ENCODE data around the gene IL1RAPL1. TPM values are rescaled to one million over a fixed set of nuclear protein-coding genes. Genes with fewer than 3 reads are reported as not detected.
A peak's percentile ranks its signal among the peaks of the same experiment; 100 is the strongest.

The IL1RAPL1 gene
- total and polyA plus RNA-seq, 8 donors: 0.06 to 3.3 (median 0.31) TPM; not detected in 3

DNA sequence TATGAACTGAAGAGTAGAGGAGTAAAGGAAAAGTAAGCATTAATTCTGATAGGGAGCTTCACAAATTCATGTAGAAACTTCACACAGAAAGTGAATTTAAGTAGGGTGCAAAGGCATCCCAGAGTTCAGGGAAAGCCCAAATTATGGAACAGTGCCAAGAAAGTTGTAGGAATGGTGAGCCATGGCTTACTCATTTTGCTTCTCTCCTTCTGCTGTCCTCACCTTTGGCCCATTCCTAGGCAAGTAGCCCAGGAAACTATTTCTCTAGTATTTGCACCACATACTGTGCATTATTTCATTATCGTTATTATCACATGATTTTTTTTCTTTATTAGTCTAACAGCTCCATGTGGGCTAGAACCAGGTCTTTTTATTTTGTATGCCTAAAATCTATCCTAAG lies 34.9 kb upstream of the IL1RAPL1 start:
- 90 to 100% (median 97%) methylated on average over 1 of the region's 1 CpG for WGBS, 5 donors
- TF ChIP-seq POLR2A (IDR thresholded peaks at IDR 0.05) (no peak), POLR2AphosphoS5 (IDR thresholded peaks at IDR 0.05) (no peak), EP300 (IDR thresholded peaks at IDR 0.05) (no peak)
- Histone ChIP-seq H3K4me3 (no peak overlapping the region), H3K27ac (no peak overlapping the region), H3K36me3 (no peaks in the 10 kb centered on the region), H3K27me3 (no peaks in the 10 kb centered on the region), H3K4me1 (no peaks in the 10 kb centered on the region), H3K9me3 (peaks cover 0 to 13% (median 5%) of the 10 kb centered on the region in 4 donors)
- no peak for DNase-seq
- intact Hi-C loops (cut with DNase I; ENCODE audit: low total_unique reads): no loop called here

DNA sequence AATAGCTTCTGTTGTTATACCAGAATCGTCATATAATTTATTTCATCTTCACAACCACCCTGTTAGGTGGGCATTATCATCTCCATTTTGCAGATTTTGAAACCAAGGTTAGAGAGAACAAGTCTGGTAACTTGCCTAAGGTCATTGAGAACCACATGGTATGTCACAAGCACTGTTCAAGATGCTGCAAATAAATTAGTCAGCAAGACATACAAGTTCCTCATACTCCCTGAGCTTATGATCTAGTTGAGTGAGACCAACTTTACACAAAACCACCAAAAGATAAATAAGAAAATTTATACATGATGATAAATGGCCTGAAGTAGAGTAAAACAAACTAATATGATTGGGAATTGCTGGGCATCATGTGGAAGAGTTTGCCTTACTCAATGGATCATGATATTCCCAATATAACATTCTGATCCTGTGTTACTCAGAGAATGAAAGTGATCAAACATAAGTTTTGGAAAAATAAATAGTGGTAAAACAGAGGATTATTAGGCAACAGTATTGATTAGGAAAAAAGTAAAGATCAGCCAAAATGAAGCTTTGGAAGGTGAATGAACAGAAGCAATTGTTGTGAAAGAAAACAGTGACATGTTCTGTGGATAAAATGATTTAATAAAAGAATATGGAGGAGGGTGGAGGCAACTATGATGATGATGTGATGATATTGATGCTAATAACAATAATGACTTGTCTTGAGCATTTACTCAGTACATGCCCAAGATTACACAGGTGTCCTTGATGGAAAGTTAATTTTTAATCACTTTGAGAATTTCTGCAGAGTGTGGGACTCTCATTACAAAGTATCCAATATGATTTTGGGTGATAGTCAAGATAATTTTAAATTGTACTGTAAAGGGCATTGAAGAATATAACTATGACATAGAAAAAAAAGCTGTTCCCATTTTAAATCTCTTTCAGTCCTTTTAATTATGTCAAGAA lies 34.1 kb upstream of the IL1RAPL1 start:
- Histone ChIP-seq H3K27me3 (no peaks in the 10 kb centered on the region), H3K4me1 (no peaks in the 10 kb centered on the region), H3K9me3 (peaks cover 0 to 21% (median 9%) of the 10 kb centered on the region in 4 donors), H3K4me3 (no peak overlapping the region), H3K36me3 (no peaks in the 10 kb centered on the region), H3K27ac (no peak overlapping the region)
- TF ChIP-seq POLR2A (IDR thresholded peaks at IDR 0.05) (no peak), EP300 (IDR thresholded peaks at IDR 0.05) (no peak)
- no peak for DNase-seq
- WGBS, 5 donors: 34 to 81% (median 65%) methylated on average over 1 of the region's 1 CpG
- intact Hi-C loops (cut with DNase I; ENCODE audit: low total_unique reads): no loop called here

DNA sequence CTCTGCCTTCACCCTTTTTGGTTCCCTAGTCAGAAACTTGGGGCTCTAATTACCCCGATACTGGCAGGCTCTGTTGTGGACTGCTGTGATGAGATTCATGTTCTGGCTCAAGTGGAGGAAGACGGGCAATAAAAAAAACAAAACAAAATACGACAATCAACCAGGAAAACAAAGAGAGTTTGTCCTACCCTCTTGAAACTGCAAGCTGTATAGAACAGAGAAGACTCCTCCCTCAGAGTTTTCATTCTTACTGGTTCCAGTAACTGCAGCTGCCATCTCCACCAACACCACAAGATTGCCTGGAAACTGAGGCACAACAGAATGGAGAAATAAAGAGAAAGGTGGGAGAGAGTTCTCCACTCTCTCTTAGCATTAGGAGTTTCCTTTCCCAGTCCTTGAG lies 11.1 kb upstream of the IL1RAPL1 start:
- Histone ChIP-seq H3K36me3 (no peaks in the 10 kb centered on the region), H3K27ac (no peak overlapping the region), H3K9me3 (no peaks in the 10 kb centered on the region), H3K27me3 (no peaks in the 10 kb centered on the region), H3K4me1 (no peaks in the 10 kb centered on the region), H3K4me3 (no peak overlapping the region)
- WGBS, 5 donors: 63 to 85% (median 76%) methylated on average over 3 of the region's 3 CpGs
- intact Hi-C loops (cut with DNase I; ENCODE audit: low total_unique reads): no loop called here
- DNase-seq: no peak
- TF ChIP-seq EP300 (IDR thresholded peaks at IDR 0.05): no peak

DNA sequence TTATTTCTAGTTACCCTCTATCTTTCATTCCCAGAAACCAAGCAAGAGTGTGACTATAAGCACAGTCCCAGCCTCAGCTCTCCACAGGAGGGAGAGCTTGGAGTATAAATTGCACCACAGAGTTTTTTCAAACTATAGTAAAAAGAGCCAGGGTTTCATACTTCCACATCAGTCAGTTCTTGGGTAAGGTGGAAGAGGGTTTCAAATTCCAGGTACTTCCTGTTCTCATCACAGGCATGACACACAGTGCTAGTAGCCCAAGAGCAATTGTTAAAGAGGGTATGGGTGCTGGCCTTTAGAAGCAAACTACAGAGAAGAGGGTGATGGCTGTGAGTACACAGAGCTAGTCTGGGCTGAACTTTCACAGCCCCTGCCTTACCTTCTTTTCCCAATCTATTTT lies 5.7 kb upstream of the IL1RAPL1 start:
- no peak overlapping the region for H3K27ac ChIP-seq
- TF ChIP-seq, protein P1, sequence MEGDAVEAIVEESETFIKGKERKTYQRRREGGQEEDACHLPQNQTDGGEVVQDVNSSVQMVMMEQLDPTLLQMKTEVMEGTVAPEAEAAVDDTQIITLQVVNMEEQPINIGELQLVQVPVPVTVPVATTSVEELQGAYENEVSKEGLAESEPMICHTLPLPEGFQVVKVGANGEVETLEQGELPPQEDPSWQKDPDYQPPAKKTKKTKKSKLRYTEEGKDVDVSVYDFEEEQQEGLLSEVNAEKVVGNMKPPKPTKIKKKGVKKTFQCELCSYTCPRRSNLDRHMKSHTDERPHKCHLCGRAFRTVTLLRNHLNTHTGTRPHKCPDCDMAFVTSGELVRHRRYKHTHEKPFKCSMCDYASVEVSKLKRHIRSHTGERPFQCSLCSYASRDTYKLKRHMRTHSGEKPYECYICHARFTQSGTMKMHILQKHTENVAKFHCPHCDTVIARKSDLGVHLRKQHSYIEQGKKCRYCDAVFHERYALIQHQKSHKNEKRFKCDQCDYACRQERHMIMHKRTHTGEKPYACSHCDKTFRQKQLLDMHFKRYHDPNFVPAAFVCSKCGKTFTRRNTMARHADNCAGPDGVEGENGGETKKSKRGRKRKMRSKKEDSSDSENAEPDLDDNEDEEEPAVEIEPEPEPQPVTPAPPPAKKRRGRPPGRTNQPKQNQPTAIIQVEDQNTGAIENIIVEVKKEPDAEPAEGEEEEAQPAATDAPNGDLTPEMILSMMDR (IDR thresholded peaks at IDR 0.05): no peak
- TF ChIP-seq POLR2A (IDR thresholded peaks at IDR 0.05) (no peak), EP300 (IDR thresholded peaks at IDR 0.05) (no peak), POLR2AphosphoS5 (IDR thresholded peaks at IDR 0.05) (no peak)
- H3K27me3 ChIP-seq: peaks cover 0 to 14% (median 0%) of the 10 kb centered on the region in 3 donors
- no peaks in the 10 kb centered on the region for H3K9me3 ChIP-seq
- no peak overlapping the region for H3K4me3 ChIP-seq
- intact Hi-C loops (cut with DNase I; ENCODE audit: low total_unique reads): no loop called here
- DNase-seq: no peak
- no peaks in the 10 kb centered on the region for H3K36me3 ChIP-seq
- no peaks in the 10 kb centered on the region for H3K4me1 ChIP-seq

DNA sequence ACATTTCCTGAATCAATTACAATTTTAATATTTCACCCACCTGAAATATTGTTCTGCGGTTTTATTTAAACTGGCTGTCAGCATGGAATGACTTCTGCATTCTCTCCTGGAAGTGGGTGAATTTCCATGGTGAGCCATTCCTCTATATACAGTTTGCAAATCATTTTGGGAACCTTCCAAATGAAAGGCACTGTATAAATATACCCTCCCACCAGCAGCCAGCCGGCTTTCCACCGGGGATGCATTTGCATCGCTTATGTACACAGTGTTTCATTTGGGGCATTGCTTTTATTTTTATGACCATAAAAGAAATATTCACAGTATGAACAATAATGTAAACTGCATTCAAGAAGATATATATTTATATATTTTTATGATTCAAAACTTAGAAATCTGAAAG lies 4.7 kb upstream of the IL1RAPL1 start:
- 20 to 43% (median 36%) methylated on average over 4 of the region's 4 CpGs for WGBS, 5 donors
- Histone ChIP-seq H3K4me3 (no peak overlapping the region), H3K9me3 (no peaks in the 10 kb centered on the region), H3K27ac (no peak overlapping the region), H3K4me1 (no peaks in the 10 kb centered on the region), H3K27me3 (peaks cover 0 to 18% (median 0%) of the 10 kb centered on the region in 3 donors), H3K36me3 (no peaks in the 10 kb centered on the region)
- DNase-seq: peak in 1 of 2 donors; percentile 5
- intact Hi-C loops (cut with DNase I; ENCODE audit: low total_unique reads): no loop called here
- TF ChIP-seq, protein P1 (IDR thresholded peaks at IDR 0.05): no peak
- no peak for TF ChIP-seq POLR2A (IDR thresholded peaks at IDR 0.05)
- no peak for TF ChIP-seq EP300 (IDR thresholded peaks at IDR 0.05)
- TF ChIP-seq POLR2AphosphoS5 (IDR thresholded peaks at IDR 0.05): no peak

DNA sequence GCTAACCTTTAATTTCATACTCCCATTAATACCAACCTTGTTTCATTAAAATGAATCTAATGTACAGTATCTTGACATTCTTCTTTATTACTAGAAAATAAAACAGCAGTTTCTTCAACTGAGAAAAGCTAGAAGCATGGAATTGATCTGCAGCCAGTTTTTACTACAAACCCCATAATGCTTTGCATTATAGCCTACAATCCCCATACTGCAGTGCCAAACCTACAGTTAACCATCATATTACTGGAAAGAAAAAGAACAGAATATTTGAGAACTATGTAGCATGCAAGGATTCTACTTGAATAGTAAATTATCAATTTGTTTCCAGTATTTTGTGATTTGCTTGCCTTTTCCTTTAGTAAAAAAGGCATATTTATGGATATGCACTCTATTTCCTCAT lies 3.2 kb upstream of the IL1RAPL1 start:
- intact Hi-C loops (cut with DNase I; ENCODE audit: low total_unique reads): no loop called here
- no peaks in the 10 kb centered on the region for H3K9me3 ChIP-seq
- DNase-seq: no peak
- TF ChIP-seq POLR2A (IDR thresholded peaks at IDR 0.05) (no peak), POLR2AphosphoS5 (IDR thresholded peaks at IDR 0.05) (no peak), EP300 (IDR thresholded peaks at IDR 0.05) (no peak)
- TF ChIP-seq, protein P1 (IDR thresholded peaks at IDR 0.05): no peak
- H3K36me3 ChIP-seq: no peaks in the 10 kb centered on the region
- H3K4me3 ChIP-seq: no peak overlapping the region
- H3K27ac ChIP-seq: no peak overlapping the region
- H3K27me3 ChIP-seq: peaks cover 0 to 18% (median 0%) of the 10 kb centered on the region in 3 donors
- no peaks in the 10 kb centered on the region for H3K4me1 ChIP-seq
